ENCODE measurements around the gene FARP2. TPM values are rescaled to one million over a fixed set of nuclear protein-coding genes. Genes with fewer than 3 reads are reported as not detected.

Gene FARP2
- total RNA-seq, 1 experiment from 2014 or later = 49.3 TPM

- no peak overlapping the region for H3K27ac ChIP-seq (ENCODE audit: low read depth, low read length)
These were observed 2.4 kb downstream of the FARP2 start for GRCh38 chr2:241358470-241358869.

GRCh38 chr2:241359481-241360045, 3.5 kb downstream of the FARP2 start:
- 0 out of 4 replicates have a peak, but pooled peaks cover 0 to 3% of the 10 kb centered on the region in 2 experiments for H3K36me3 ChIP-seq (ENCODE audit: control insufficient read depth in 1 of 2, insufficient read depth in 2 of 2, low read length in 2 of 2)
- CTCF ChIA-PET = no interaction called here
- H3K4me1 ChIP-seq (ENCODE audit: control insufficient read depth in 1 of 2, insufficient read depth in 2 of 2, low read length in 2 of 2) = peaks cover 11 to 16% of the 10 kb centered on the region in 2 experiments
- ATAC-seq (no peak), DNase-seq (ENCODE audit: low read depth, low spot score) (no peak)
- RAD21 ChIA-PET (ENCODE audit: low non-redundant PET in 1 of 2, low total read pairs in 2 of 2, uncharacterized antibody in 2 of 2, unreplicated experiment in 2 of 2) = no interaction called here
- no peaks in the 10 kb centered on the region for H3K9me3 ChIP-seq (ENCODE audit: control insufficient read depth in 1 of 2, insufficient read depth in 1 of 2, low read depth in 1 of 2, low read length in 2 of 2)
- H3K4me2 ChIP-seq (ENCODE audit: low read length) = no peak overlapping the region
- peaks cover 73% of the 10 kb centered on the region for H3K79me2 ChIP-seq (ENCODE audit: insufficient read depth, low read length)
- BruUV-seq (replicated peaks) = no TSS peak
- intact Hi-C loops (cut with micrococcal nuclease) = loop anchor here (5.0 kb wide), 5 partner anchors 148 to 523 kb away; partner anchors contain the start of genes ATG4B, BOK, ING5 and STK25
- POLR2A ChIA-PET = no interaction called here
- H3K27me3 ChIP-seq (ENCODE audit: insufficient read depth, low read length) = no peaks in the 10 kb centered on the region
- H4K20me1 ChIP-seq (ENCODE audit: insufficient read depth) = peaks cover 5% of the 10 kb centered on the region; the same call in 1 of the 2 replicates
- H3K9me2 ChIP-seq (ENCODE audit: insufficient read depth) = no peaks in the 10 kb centered on the region
- no peak overlapping the region for H3K9ac ChIP-seq (ENCODE audit: low read length)
- H3K27ac ChIP-seq (ENCODE audit: low read depth, low read length) = no peak overlapping the region
- no peak overlapping the region for H3K4me3 ChIP-seq (replicated peaks in 1 of 2; ENCODE audit: low read depth in 1 of 2, low read length in 2 of 2)
- H2AFZ ChIP-seq (ENCODE audit: low read depth, low read length, poor library complexity, severe bottlenecking) = no peak overlapping the region
- TF ChIP-seq EZH2phosphoT487 (IDR thresholded peaks at IDR 0.05; ENCODE audit: borderline replicate concordance) (no peak), REST (IDR thresholded peaks at IDR 0.05; ENCODE audit: low read depth) (no peak), EZH2 (IDR thresholded peaks at IDR 0.05) (no peak), POLR2A (IDR thresholded peaks at IDR 0.05; ENCODE audit: borderline replicate concordance, extremely low read depth, insufficient read depth, insufficient read length) (no peak), MAX (IDR thresholded peaks at IDR 0.05) (no peak), ELF1 (IDR thresholded peaks at IDR 0.05; ENCODE audit: borderline replicate concordance, low read depth) (no peak), EGR1 (IDR thresholded peaks at IDR 0.05; ENCODE audit: low read depth) (no peak), SIN3A (IDR thresholded peaks at IDR 0.05; ENCODE audit: low read depth) (no peak), TCF7L2 (IDR thresholded peaks at IDR 0.05; ENCODE audit: borderline replicate concordance, extremely low read depth, insufficient read depth, insufficient read length) (no peak), ZNF274 (IDR thresholded peaks at IDR 0.05; ENCODE audit: low read depth, low read length) (no peak)

More at GRCh38 chr2:241358470-241358869, 2.4 kb downstream of the FARP2 start:
- H3K9me2 ChIP-seq (ENCODE audit: insufficient read depth) = no peaks in the 10 kb centered on the region
- peaks cover 17 to 22% of the 10 kb centered on the region in 2 experiments for H3K4me1 ChIP-seq (ENCODE audit: control insufficient read depth in 1 of 2, insufficient read depth in 2 of 2, low read length in 2 of 2)
- CTCF ChIA-PET = no interaction called here
- RAD21 ChIA-PET (ENCODE audit: low non-redundant PET in 1 of 2, low total read pairs in 2 of 2, uncharacterized antibody in 2 of 2, unreplicated experiment in 2 of 2) = no interaction called here
- H2AFZ ChIP-seq (ENCODE audit: low read depth, low read length, poor library complexity, severe bottlenecking) = no peak overlapping the region
- peaks cover 63% of the 10 kb centered on the region for H3K79me2 ChIP-seq (ENCODE audit: insufficient read depth, low read length)
- no peak for TF ChIP-seq ZBTB33 (IDR thresholded peaks at IDR 0.05; ENCODE audit: extremely low read depth, insufficient replicate concordance, low read length)
- no peaks in the 10 kb centered on the region for H3K9me3 ChIP-seq (ENCODE audit: control insufficient read depth in 1 of 2, insufficient read depth in 1 of 2, low read depth in 1 of 2, low read length in 2 of 2)
- no peak for ATAC-seq
- no peaks in the 10 kb centered on the region for H3K27me3 ChIP-seq (ENCODE audit: insufficient read depth, low read length)
- no TSS peak for BruUV-seq (replicated peaks)
- no peak for DNase-seq (ENCODE audit: low read depth, low spot score)
- intact Hi-C loops (cut with micrococcal nuclease) = loop anchor here (5.0 kb wide), 5 partner anchors 149 to 524 kb away; partner anchors contain the start of genes ATG4B, BOK, ING5 and STK25
- no peak overlapping the region for H3K9ac ChIP-seq (ENCODE audit: low read length)
- H4K20me1 ChIP-seq (ENCODE audit: insufficient read depth) = no peaks in the 10 kb centered on the region; the same call in 1 of the 2 replicates
- POLR2A ChIA-PET = no interaction called here
- H3K4me2 ChIP-seq (ENCODE audit: low read length) = no peak overlapping the region
- H3K36me3 ChIP-seq (ENCODE audit: control insufficient read depth in 1 of 2, insufficient read depth in 2 of 2, low read length in 2 of 2) = peaks cover 0 to 2% of the 10 kb centered on the region in 2 experiments; a peak in 1 of 4 replicates
- H3K4me3 ChIP-seq (replicated peaks in 1 of 2; ENCODE audit: low read depth in 1 of 2, low read length in 2 of 2) = no peak overlapping the region

All from HCT116 (cell line).